Stimulated activated naive B cell treated with anti-CD40 and anti-IgM and Interleukin-4, amounts not matched to agents 10 μg/mL and 1 μg/mL and 100 μg/mL, for 72 hours (primary cell): Measurements from ENCODE around the gene AMOTL2.

Source experiments
- ATAC-seq, 2 donors: fragments of 150-1000 bp; cut with Tn5 transposase; replicated peaks; 2 replicates each; pipeline ENCODE4 v1.10.0; 2021; ENCODE audit warnings: moderate library complexity in 1 of 2
- DNase-seq: peaks from one replicate; pipeline ENCODE4 v3.0.0; 2021
- H3K27ac Mint-ChIP-seq: one replicate; pipeline ENCODE4 v1.8.0; 2022; ENCODE audit warnings: mild to moderate bottlenecking, mixed read lengths
- H3K27me3 Mint-ChIP-seq, 2 donors: one replicate each; pipeline ENCODE4 v1.8.0; 2022; ENCODE audit warnings: mixed read lengths in 2 of 2
- H3K36me3 Mint-ChIP-seq, 2 donors: one replicate each; pipeline ENCODE4 v1.8.0; 2022; ENCODE audit warnings: mixed read lengths in 2 of 2, mild to moderate bottlenecking in 1 of 2
- H3K4me1 Mint-ChIP-seq, 2 donors: one replicate each; pipeline ENCODE4 v1.8.0; 2022; ENCODE audit warnings: mixed read lengths in 2 of 2, mild to moderate bottlenecking in 1 of 2
- H3K4me3 Mint-ChIP-seq, 2 donors: one replicate each; pipeline ENCODE4 v1.8.0; 2022; ENCODE audit warnings: mild to moderate bottlenecking in 2 of 2, mixed read lengths in 2 of 2, moderate library complexity in 1 of 2
- H3K9me3 Mint-ChIP-seq, 2 donors: one replicate each; pipeline ENCODE4 v1.8.0; 2022; ENCODE audit warnings: mixed read lengths in 2 of 2, mild to moderate bottlenecking in 1 of 2

AMOTL2 gene

GRCh38 chr3:134357261-134357913 lies 16.9 kb downstream of the AMOTL2 start:
- Mint-ChIP-seq H3K9me3 (no peaks in the 10 kb centered on the region), H3K4me1 (no peaks in the 10 kb centered on the region), H3K27ac (no peak overlapping the region), H3K36me3 (no peaks in the 10 kb centered on the region), H3K27me3 (peaks cover 9 to 15% of the 10 kb centered on the region in 2 donors), H3K4me3 (no peak overlapping the region)
- no peak for DNase-seq
- ATAC-seq = peak in 1 of 2 donors; percentile 21

GRCh38 chr3:134356411-134357040 lies 17.7 kb downstream of the AMOTL2 start:
- no peak for ATAC-seq
- DNase-seq = no peak
- Mint-ChIP-seq H3K4me3 (no peak overlapping the region), H3K4me1 (no peaks in the 10 kb centered on the region), H3K27ac (no peak overlapping the region), H3K9me3 (no peaks in the 10 kb centered on the region), H3K36me3 (no peaks in the 10 kb centered on the region), H3K27me3 (peaks cover 4 to 9% of the 10 kb centered on the region in 2 donors)

GRCh38 chr3:134355416-134355815 lies 18.8 kb downstream of the AMOTL2 start:
- no peak overlapping the region for H3K27ac Mint-ChIP-seq
- no peaks in the 10 kb centered on the region for H3K4me1 Mint-ChIP-seq
- ATAC-seq = no peak
- no peak for DNase-seq
- H3K9me3 Mint-ChIP-seq = no peaks in the 10 kb centered on the region
- H3K36me3 Mint-ChIP-seq = no peaks in the 10 kb centered on the region
- no peak overlapping the region for H3K4me3 Mint-ChIP-seq
- H3K27me3 Mint-ChIP-seq = peaks cover 7% of the 10 kb centered on the region in 2 donors

DNA sequence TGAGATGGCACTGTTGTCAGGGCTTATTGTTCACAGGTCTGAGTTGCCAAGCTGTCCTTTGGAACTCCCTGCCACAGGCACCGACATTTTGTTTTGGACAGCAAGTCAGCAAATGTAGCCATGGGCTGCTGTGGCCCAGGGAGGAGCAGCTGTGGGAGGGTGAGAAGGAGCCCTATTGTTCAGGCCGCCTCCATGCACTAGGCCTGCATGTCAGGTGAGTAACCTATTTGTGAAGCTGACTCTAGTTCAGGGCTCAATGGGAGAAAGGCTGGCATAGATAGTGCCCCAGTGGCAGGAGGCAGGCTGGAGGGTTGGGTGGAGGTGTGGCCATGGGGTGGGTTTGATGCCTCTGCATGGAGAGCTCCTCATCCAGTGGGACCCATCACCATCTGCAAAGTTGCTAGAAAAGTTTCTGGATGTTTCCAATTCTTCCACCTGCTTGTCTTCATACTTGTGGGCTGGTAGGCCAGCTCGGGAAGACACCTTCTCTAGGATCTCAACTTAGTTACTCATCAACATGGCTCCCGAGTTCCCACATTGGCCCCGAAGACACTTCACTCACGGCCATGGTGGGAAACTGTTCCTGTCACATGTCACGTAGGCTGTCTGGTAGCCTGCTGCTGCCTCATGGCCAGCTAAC lies 19.5 kb downstream of the AMOTL2 start:
- no peaks in the 10 kb centered on the region for H3K36me3 Mint-ChIP-seq
- H3K27ac Mint-ChIP-seq = no peak overlapping the region
- no peaks in the 10 kb centered on the region for H3K4me1 Mint-ChIP-seq
- peaks cover 4 to 11% of the 10 kb centered on the region in 2 donors for H3K27me3 Mint-ChIP-seq
- H3K4me3 Mint-ChIP-seq = no peak overlapping the region
- DNase-seq (no peak), ATAC-seq (no peak)
- no peaks in the 10 kb centered on the region for H3K9me3 Mint-ChIP-seq

GRCh38 chr3:134353831-134354611 lies 20.2 kb downstream of the AMOTL2 start:
- no peaks in the 10 kb centered on the region for H3K9me3 Mint-ChIP-seq
- no peak for DNase-seq
- no peaks in the 10 kb centered on the region for H3K36me3 Mint-ChIP-seq
- no peak overlapping the region for H3K27ac Mint-ChIP-seq
- H3K4me3 Mint-ChIP-seq = no peak overlapping the region
- no peak for ATAC-seq
- H3K27me3 Mint-ChIP-seq = peaks cover 4 to 12% of the 10 kb centered on the region in 2 donors
- H3K4me1 Mint-ChIP-seq = no peaks in the 10 kb centered on the region

- ATAC-seq = no peak
- no peak for DNase-seq
- Mint-ChIP-seq H3K27me3 (peaks cover 7 to 16% of the 10 kb centered on the region in 2 donors), H3K4me1 (no peaks in the 10 kb centered on the region), H3K36me3 (no peaks in the 10 kb centered on the region), H3K4me3 (no peak overlapping the region), H3K9me3 (no peaks in the 10 kb centered on the region), H3K27ac (no peak overlapping the region)
Observed at GRCh38 chr3:134353171-134353825, 20.9 kb downstream of the AMOTL2 start.

DNA sequence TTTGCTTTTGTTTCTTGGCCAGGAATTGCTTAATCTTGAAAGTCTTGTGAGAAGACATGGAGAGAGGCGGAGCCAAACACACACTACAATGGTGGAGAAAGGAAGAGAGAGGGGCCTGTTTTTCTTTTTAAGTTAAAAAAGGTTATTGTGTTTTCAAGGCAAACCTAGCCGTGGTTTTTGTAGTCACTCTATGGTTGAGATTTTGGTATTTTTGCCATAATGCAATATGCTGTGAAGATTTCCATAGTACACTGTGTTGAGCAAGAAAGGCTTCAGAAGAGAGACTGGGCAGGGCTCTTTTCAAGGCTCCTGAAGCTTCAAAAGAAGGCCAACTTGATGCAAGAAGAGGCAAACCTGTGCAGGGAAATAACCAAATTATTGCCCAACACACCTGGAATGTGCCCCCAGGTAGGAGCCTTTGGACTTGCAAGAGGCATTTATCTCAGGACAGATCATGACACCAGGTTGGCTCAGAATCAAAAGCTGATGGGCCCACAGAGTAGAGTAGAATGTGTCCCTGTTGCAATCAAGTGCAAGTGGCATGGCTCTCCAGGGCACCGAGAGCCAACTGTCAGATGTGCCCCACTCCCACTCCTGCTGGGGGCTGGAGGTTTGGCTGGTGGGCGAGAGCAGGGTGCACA lies 22.1 kb downstream of the AMOTL2 start:
- Mint-ChIP-seq H3K4me3 (no peak overlapping the region), H3K27me3 (peaks cover 7 to 16% of the 10 kb centered on the region in 2 donors), H3K27ac (no peak overlapping the region), H3K36me3 (no peaks in the 10 kb centered on the region), H3K4me1 (no peaks in the 10 kb centered on the region), H3K9me3 (no peaks in the 10 kb centered on the region)
- DNase-seq = no peak
- no peak for ATAC-seq

- H3K4me1 Mint-ChIP-seq = no peaks in the 10 kb centered on the region
- peaks cover 2 to 5% of the 10 kb centered on the region in 2 donors for H3K9me3 Mint-ChIP-seq
- no peak for ATAC-seq
Observed at GRCh38 chr3:134351427-134351826, 22.8 kb downstream of the AMOTL2 start.

DNA sequence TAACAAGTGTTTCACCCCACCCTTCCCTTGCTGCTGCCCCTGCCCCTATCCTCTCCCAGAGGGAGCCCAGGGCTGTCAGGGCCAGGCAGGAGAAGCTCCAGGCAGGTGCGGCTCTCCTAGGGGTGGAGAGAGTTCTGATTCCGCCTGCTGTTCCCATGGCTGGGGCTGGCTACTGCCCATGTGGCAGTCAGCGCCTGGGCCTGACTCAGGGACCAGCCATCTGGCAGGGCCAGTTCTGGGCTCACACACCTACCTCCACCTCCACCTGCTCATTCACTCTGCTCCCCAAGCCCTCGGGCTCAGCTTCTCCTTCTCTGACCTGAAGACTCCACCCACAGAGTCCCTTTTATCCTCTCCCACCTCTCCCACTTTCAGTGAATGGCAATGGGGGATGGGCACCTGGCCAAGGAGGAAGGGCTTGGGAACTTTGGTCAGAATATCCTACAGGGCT lies 23.4 kb downstream of the AMOTL2 start:
- no peaks in the 10 kb centered on the region for H3K4me1 Mint-ChIP-seq
- H3K27me3 Mint-ChIP-seq = peaks cover 7 to 9% of the 10 kb centered on the region in 2 donors
- peaks cover 6 to 9% of the 10 kb centered on the region in 2 donors for H3K9me3 Mint-ChIP-seq
- H3K36me3 Mint-ChIP-seq = peaks cover 0 to 2% of the 10 kb centered on the region in 2 donors
- ATAC-seq (no peak), DNase-seq (no peak)
- no peak overlapping the region for H3K27ac Mint-ChIP-seq
- H3K4me3 Mint-ChIP-seq = no peak overlapping the region

More at GRCh38 chr3:134351427-134351826, 22.8 kb downstream of the AMOTL2 start:
- Mint-ChIP-seq H3K27ac (no peak overlapping the region), H3K36me3 (peaks cover 0 to 2% of the 10 kb centered on the region in 2 donors), H3K27me3 (peaks cover 7 to 9% of the 10 kb centered on the region in 2 donors), H3K4me3 (no peak overlapping the region)
- no peak for DNase-seq

DNA sequence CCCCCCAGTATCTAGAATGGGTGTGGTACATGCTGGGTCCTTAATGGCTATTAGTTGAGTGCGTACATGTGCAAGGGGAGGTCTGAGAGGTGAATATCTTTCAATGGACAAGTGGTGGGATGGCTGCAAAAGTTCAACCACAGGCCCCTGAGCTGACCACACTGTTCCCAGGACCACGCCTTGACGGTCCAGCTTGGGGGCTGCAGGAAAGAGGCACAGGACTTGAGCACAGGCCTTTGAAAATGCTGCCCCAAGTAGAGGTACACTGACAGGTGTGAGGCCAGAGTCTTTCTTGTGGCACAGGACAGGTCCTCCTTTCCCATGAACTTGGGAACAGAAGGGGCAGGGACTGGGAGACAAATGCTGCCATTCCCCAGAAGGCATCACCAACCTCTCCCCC lies 24.0 kb downstream of the AMOTL2 start:
- Mint-ChIP-seq H3K36me3 (peaks cover 0 to 2% of the 10 kb centered on the region in 2 donors), H3K4me3 (no peak overlapping the region), H3K27ac (no peak overlapping the region), H3K4me1 (no peaks in the 10 kb centered on the region), H3K27me3 (peaks cover 7 to 11% of the 10 kb centered on the region in 2 donors), H3K9me3 (peaks cover 6 to 9% of the 10 kb centered on the region in 2 donors)
- ATAC-seq (no peak), DNase-seq (no peak)

GRCh38 chr3:134348524-134348923 lies 25.7 kb downstream of the AMOTL2 start:
- H3K27ac Mint-ChIP-seq = no peak overlapping the region
- no peak overlapping the region for H3K4me3 Mint-ChIP-seq
- H3K36me3 Mint-ChIP-seq = peaks cover 0 to 2% of the 10 kb centered on the region in 2 donors
- no peaks in the 10 kb centered on the region for H3K4me1 Mint-ChIP-seq
- H3K27me3 Mint-ChIP-seq = peaks cover 7 to 14% of the 10 kb centered on the region in 2 donors
- DNase-seq = no peak
- ATAC-seq = no peak
- H3K9me3 Mint-ChIP-seq = peaks cover 6 to 9% of the 10 kb centered on the region in 2 donors

DNA sequence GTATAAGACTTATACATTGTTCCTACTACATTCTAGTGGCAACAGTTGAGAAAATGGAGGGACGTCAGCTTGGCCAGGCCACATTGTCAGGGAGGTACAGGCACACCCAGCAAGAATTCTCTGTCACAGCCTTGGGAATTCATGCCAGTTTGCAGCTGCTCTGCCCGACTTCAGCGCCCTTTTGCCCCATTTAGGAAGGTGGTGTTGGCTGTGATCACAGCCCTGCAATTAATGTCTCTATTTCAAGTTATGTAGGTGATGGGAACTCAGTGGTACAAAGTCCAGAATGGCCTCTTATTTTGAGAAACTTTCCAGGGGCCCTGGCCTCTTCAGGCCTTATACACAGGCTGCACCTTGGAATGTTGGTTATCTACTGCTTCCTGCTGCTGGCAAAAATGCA lies 26.7 kb downstream of the AMOTL2 start:
- Mint-ChIP-seq H3K36me3 (peaks cover 0 to 2% of the 10 kb centered on the region in 2 donors), H3K4me1 (no peaks in the 10 kb centered on the region), H3K27me3 (peaks cover 7 to 14% of the 10 kb centered on the region in 2 donors), H3K27ac (no peak overlapping the region), H3K9me3 (peaks cover 6 to 9% of the 10 kb centered on the region in 2 donors), H3K4me3 (no peak overlapping the region)
- DNase-seq (no peak), ATAC-seq (no peak)

- H3K4me1 Mint-ChIP-seq = no peaks in the 10 kb centered on the region
- peaks cover 7 to 14% of the 10 kb centered on the region in 2 donors for H3K27me3 Mint-ChIP-seq
Observed at GRCh38 chr3:134346744-134347143, 27.5 kb downstream of the AMOTL2 start.

More at GRCh38 chr3:134346744-134347143, 27.5 kb downstream of the AMOTL2 start:
- H3K27ac Mint-ChIP-seq = no peak overlapping the region
- DNase-seq (no peak), ATAC-seq (no peak)
- peaks cover 6 to 9% of the 10 kb centered on the region in 2 donors for H3K9me3 Mint-ChIP-seq
- peaks cover 0 to 2% of the 10 kb centered on the region in 2 donors for H3K36me3 Mint-ChIP-seq
- no peak overlapping the region for H3K4me3 Mint-ChIP-seq
